ENCODE measurements around the gene LHFPL3. TPM values are rescaled to one million over a fixed set of nuclear protein-coding genes. Genes with fewer than 3 reads are reported as not detected.

LHFPL3 gene
- total RNA-seq, 2 donors from 2014 or later = not detected

DNA sequence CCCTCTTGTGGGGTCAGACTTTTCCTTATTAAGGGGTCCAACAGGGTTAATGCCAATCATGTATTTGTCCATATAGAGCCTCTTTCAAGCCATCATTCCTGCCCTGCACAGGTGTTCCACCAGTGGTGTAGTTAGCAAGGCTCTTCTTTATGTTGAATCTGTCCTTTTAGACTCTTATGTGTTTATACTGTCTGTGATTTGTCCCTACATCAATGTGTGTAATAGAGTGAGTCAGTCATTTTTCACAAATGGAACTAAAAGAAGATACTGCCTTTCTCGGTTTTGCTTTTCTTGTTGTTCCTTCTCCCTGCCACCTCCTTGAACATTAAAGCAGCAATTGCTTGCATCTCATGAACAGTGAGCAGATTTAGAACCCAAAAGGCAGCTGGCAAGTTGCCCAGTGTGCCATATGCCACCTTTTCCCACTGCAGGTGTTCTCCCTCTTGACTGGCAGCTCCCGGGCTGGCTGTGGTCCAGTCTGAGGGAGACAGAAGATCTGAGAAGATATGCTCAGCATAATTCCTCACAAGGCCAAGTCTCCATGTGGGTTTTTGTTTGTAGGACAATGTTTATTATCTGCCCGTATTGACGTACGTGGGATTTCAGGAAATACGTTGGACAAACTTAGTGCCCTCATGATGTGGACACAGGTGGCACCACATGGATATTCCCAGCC is 154.1 kb downstream of the LHFPL3 start:
- no peak for ATAC-seq (replicated peaks)
- no peaks in the 10 kb centered on the region for H3K9me3 Mint-ChIP-seq
- no peak overlapping the region for H3K4me3 Mint-ChIP-seq
- no peaks in the 10 kb centered on the region for H3K4me1 Mint-ChIP-seq
- no peaks in the 10 kb centered on the region for H3K36me3 Mint-ChIP-seq (ENCODE audit: low read depth)
- H3K27ac Mint-ChIP-seq = no peak overlapping the region
- H3K27me3 Mint-ChIP-seq = no peaks in the 10 kb centered on the region

DNA sequence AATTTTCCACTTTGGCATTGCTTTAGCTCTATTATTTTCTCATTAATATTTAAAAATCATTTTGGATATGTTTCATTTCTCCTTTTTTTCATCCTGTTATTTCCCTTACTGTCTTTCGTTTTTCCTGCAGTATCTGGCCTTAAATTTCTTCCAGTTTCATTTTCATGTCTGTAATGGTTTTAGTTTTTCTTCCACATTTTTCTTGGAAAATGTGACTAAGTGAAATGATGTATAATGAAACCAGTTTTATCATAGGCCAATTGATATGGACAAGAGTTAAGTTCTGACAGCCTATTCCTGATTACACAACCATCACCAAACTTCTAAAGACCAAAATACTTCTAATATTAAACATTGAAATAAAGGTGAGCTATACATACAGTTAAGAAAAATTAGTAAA is 158.5 kb downstream of the LHFPL3 start:
- Mint-ChIP-seq H3K4me3 (no peak overlapping the region), H3K4me1 (no peaks in the 10 kb centered on the region), H3K9me3 (no peaks in the 10 kb centered on the region), H3K36me3 (ENCODE audit: low read depth) (no peaks in the 10 kb centered on the region), H3K27ac (no peak overlapping the region), H3K27me3 (no peaks in the 10 kb centered on the region)
- no peak for ATAC-seq (replicated peaks)

DNA sequence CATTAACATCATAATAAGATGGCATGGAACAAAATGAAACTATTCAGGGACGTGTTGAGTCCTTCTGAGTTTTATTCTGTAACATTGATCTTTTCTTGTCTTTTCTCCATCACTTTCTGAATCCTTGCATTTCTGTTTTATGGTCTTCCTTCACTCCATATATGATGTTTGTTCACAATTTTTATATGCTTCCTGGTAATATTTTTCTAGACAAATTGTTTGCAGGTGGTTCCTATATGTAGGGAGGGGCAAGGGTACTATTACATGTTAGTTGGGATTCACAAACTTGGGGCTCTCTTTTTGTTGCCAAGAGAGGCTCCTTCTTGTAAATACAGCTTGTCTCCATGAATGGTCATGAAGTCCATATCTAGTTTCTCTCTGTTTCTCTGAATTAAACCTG is 159.2 kb downstream of the LHFPL3 start:
- no peak for ATAC-seq (replicated peaks)
- Mint-ChIP-seq H3K4me1 (no peaks in the 10 kb centered on the region), H3K9me3 (no peaks in the 10 kb centered on the region), H3K27ac (no peak overlapping the region), H3K4me3 (no peak overlapping the region), H3K36me3 (ENCODE audit: low read depth) (no peaks in the 10 kb centered on the region), H3K27me3 (peaks cover under 1% of the 10 kb centered on the region)

DNA sequence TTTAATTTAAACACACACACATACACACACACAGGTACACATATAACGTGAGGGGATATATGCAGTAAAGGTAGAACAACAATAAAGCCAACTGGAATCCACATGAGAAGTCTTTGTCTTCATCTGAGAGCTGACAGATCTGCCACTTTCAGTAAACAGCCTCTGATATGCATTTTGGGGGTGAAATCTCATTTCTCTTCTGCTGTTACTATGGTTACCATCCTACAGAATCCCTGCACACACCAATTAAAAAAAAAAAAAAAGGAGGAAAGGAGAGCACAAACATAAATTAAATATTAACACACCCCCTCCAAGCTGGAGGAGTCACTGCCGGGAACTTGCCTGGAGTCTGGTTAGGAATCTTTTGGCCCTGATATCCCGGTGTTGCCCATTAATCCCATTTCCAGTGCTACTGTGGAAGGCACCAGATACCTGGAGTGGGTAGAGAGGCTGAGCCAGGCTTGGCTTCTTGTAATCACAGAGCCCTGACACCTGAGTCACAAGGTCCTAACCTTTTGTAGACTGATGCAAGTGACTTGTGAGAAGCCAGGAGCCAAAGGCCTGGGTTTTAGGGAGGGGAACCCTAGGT is 169.1 kb downstream of the LHFPL3 start:
- Mint-ChIP-seq H3K4me1 (no peaks in the 10 kb centered on the region), H3K36me3 (ENCODE audit: low read depth) (no peaks in the 10 kb centered on the region), H3K9me3 (no peaks in the 10 kb centered on the region), H3K27me3 (peaks cover 4% of the 10 kb centered on the region), H3K27ac (no peak overlapping the region), H3K4me3 (no peak overlapping the region)
- no peak for ATAC-seq (replicated peaks)

DNA sequence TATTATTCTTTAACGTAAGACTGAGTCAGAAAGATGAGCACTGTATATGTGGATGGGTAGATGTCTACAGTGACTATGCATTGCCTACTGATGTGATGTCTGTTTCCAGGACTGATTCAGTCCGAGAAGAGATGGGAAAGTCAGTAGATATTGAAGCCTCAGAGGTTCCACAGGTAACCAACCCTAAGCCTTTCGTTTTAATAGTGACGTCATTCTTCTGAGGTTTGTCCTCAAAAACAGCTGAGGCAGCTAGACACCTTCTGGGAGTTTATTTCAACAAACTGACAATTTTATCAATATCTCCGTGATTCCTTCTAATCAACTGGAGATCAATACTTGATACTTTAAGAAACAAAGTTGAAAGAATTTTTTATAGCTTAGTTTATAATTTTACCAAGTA is 171.6 kb downstream of the LHFPL3 start:
- Mint-ChIP-seq H3K27ac (no peak overlapping the region), H3K4me3 (no peak overlapping the region), H3K4me1 (no peaks in the 10 kb centered on the region), H3K27me3 (peaks cover 5% of the 10 kb centered on the region), H3K36me3 (ENCODE audit: low read depth) (no peaks in the 10 kb centered on the region), H3K9me3 (no peaks in the 10 kb centered on the region)
- ATAC-seq (replicated peaks) = no peak

DNA sequence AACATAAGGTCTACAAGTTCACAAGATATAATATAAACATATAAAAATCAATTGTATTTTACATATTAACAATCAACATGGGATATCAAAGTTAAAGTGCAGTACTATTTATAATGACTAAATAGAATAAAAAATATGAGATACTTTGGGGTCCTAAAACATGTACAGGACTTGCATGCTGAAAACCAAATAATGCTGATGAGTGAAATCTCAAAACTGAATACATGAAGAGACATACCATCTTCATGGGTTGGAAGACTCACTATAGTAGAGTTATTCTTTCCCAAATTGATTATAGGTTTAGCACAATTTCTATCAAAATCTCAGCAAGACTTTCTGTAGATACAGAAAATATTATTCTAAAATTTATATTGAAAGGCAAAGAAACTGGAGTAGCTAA is 181.5 kb downstream of the LHFPL3 start:
- Mint-ChIP-seq H3K36me3 (ENCODE audit: low read depth) (no peaks in the 10 kb centered on the region), H3K27me3 (peaks cover 3% of the 10 kb centered on the region), H3K27ac (no peak overlapping the region), H3K4me3 (no peak overlapping the region), H3K4me1 (no peaks in the 10 kb centered on the region), H3K9me3 (peaks cover 12% of the 10 kb centered on the region)
- ATAC-seq (replicated peaks) = no peak

DNA sequence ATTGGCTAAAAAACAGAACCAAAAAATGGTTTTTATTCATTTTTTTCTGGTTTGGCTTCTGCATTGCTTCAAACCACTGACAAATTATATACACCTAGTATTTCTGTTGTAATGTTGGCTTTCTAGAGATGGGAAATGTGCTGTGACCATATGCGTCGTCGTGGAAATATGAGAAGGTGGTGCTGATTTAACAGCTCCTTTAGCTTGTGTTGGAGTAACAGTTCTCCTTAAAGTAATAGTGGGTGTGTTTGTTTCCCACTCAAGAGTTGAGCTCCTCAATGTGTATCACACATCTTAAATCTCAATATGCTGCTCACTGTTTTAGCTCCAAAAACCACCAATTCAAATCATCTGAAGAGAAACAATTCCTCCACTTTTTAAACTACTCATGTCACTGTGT is 196.4 kb downstream of the LHFPL3 start:
- peaks cover 3% of the 10 kb centered on the region for H3K9me3 Mint-ChIP-seq
- H3K4me3 Mint-ChIP-seq = no peak overlapping the region
- H3K4me1 Mint-ChIP-seq = no peaks in the 10 kb centered on the region
- no peaks in the 10 kb centered on the region for H3K27me3 Mint-ChIP-seq
- no peaks in the 10 kb centered on the region for H3K36me3 Mint-ChIP-seq (ENCODE audit: low read depth)
- no peak overlapping the region for H3K27ac Mint-ChIP-seq
- ATAC-seq (replicated peaks) = no peak

DNA sequence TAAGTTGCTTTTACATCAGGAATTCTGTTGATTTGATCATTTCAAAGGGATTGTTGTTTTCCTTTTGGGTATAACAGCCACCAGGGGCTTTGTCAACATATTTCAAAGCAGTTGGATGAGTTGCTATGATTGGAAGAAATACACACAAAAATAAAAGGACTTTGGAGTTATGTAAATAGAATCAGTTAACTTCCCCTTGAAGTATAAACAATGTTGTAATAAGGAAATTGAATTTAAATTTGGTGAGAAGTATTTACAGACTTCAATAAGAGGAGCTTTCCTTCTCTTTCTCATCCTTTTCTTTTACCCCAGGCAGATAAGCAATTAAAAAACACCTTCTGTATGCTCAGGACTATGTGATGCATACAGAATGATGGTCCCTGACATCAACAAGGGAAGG is 199.7 kb downstream of the LHFPL3 start:
- Mint-ChIP-seq H3K27me3 (no peaks in the 10 kb centered on the region), H3K4me3 (no peak overlapping the region), H3K36me3 (ENCODE audit: low read depth) (no peaks in the 10 kb centered on the region), H3K9me3 (peaks cover 3% of the 10 kb centered on the region), H3K4me1 (no peaks in the 10 kb centered on the region), H3K27ac (no peak overlapping the region)
- no peak for ATAC-seq (replicated peaks)

DNA sequence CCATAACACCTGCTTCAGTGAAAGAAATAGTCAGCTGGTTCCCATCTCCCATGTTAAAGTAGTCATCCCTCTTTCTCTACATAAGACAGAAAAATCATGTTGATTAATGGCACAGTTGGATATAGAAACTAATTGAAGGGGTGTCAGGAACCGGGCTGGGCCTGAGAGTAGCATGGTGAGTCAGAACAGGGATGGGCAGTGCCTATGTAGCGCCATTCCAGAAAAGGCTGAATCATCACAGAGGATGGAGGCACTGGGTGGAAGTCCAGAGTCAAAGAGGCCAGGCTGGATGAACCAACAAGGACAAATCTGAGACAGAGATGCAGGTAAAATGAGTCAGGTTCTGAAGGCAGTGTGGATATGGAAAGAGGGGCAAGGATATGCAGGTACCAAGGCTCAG is 201.2 kb downstream of the LHFPL3 start:
- no peaks in the 10 kb centered on the region for H3K36me3 Mint-ChIP-seq (ENCODE audit: low read depth)
- no peaks in the 10 kb centered on the region for H3K27me3 Mint-ChIP-seq
- no peaks in the 10 kb centered on the region for H3K4me1 Mint-ChIP-seq
- ATAC-seq (replicated peaks) = no peak
- H3K9me3 Mint-ChIP-seq = peaks cover 3% of the 10 kb centered on the region
- H3K27ac Mint-ChIP-seq = no peak overlapping the region
- no peak overlapping the region for H3K4me3 Mint-ChIP-seq

DNA sequence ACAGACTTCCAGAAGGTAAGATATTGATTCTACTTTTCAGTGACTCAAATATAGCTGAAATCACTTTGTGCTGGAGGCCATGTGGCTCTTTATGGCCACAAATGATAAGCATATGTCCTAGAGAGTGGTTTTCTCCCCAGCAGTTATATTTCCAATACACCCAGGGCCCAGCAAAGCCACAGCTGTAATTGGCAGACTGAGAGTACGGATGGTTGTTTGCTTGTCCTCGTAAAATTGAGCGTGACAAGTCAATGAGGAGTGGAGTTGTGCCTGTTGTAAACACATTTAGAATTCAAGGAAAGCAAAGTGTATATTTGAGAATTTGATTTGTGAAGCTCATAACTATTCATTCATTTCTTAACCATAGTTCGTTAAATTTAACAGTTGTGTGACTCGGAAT is 201.8 kb downstream of the LHFPL3 start:
- no peak overlapping the region for H3K4me3 Mint-ChIP-seq
- no peaks in the 10 kb centered on the region for H3K36me3 Mint-ChIP-seq (ENCODE audit: low read depth)
- H3K4me1 Mint-ChIP-seq = no peaks in the 10 kb centered on the region
- no peak overlapping the region for H3K27ac Mint-ChIP-seq
- no peak for ATAC-seq (replicated peaks)
- H3K9me3 Mint-ChIP-seq = peaks cover 3% of the 10 kb centered on the region
- H3K27me3 Mint-ChIP-seq = no peaks in the 10 kb centered on the region

DNA sequence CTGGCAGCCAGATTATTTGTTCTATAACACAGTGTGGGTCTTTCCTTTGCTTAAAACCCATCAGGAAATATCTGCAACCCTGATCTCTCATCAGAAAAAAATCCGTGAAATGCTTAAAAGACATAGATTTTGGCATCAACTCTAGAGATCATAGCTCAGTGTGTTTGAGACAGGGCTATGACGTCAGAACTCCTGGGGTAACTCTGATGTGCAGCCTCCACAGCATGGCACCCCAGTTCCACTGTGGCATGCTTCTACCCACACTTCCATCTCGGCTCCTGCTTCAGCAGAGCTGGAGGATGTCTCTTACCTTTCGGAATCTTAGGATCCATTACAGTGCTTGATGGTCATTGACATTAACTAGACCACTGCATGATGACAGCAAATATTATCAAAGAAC is 205.7 kb downstream of the LHFPL3 start:
- Mint-ChIP-seq H3K27me3 (peaks cover 3% of the 10 kb centered on the region), H3K4me3 (no peak overlapping the region), H3K36me3 (ENCODE audit: low read depth) (no peaks in the 10 kb centered on the region), H3K9me3 (peaks cover 3% of the 10 kb centered on the region), H3K4me1 (no peaks in the 10 kb centered on the region), H3K27ac (no peak overlapping the region)
- no peak for ATAC-seq (replicated peaks)

DNA sequence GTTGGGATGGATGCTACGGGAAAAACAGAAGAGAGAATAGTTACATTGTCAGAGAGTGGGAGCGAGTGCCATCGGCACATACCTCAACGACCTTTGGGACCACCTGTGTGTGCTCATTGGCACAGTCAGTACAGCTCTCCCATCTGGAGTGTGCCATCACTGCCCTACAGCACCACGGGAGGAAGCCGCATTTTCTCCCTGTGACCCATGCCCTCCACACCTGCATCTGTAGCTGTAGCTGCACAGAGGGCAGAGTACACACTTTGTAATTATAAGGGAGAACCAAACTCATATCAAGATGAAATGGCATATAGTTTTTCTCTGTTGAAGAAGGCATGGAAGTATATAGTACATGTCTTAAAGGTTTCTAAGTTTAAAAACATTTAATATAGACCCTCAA is 207.4 kb downstream of the LHFPL3 start:
- H3K4me3 Mint-ChIP-seq = no peak overlapping the region
- no peaks in the 10 kb centered on the region for H3K4me1 Mint-ChIP-seq
- no peak overlapping the region for H3K27ac Mint-ChIP-seq
- no peaks in the 10 kb centered on the region for H3K36me3 Mint-ChIP-seq (ENCODE audit: low read depth)
- peaks cover 4% of the 10 kb centered on the region for H3K9me3 Mint-ChIP-seq
- ATAC-seq (replicated peaks) = no peak
- H3K27me3 Mint-ChIP-seq = peaks cover 3% of the 10 kb centered on the region

DNA sequence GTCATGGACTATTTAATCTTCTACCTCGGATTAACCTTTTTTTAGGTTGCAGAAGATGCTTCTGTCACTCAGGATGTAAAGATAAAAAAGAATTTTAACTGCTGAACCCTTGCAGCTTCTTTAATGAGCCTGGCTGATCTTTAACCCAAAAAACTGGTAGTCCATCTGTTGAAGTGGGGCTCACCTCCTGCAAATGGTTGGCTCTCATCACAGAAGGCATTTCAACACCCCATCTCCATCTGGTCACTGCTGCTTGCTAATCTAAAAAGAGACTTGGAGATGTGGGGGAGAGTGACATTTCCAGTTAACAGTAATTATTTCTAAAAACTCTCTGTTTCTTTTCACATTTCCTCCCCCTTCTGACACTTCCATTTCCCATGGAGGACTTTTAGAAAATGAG is 208.6 kb downstream of the LHFPL3 start:
- Mint-ChIP-seq H3K27ac (no peak overlapping the region), H3K27me3 (peaks cover 3% of the 10 kb centered on the region), H3K9me3 (peaks cover 7% of the 10 kb centered on the region), H3K36me3 (ENCODE audit: low read depth) (no peaks in the 10 kb centered on the region), H3K4me3 (no peak overlapping the region), H3K4me1 (no peaks in the 10 kb centered on the region)
- no peak for ATAC-seq (replicated peaks)

DNA sequence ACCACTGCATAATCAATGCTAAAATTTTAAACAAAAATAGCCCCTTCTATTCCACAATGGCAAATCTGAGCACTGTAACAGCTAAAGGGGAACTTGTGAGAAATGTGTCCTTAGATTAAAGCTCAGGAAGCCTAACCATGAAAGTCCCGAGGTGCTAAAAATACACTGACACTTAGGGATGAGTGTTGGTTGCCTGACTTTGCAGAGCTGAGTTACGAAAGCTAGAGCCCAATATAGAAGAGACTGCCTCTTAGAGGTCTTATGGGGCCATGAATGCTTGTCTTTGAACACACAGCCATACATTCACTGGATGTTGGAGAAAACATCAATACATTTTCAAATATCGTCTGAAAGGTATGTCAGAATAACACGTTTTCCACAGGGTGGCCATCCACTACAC is 209.7 kb downstream of the LHFPL3 start:
- Mint-ChIP-seq H3K36me3 (ENCODE audit: low read depth) (no peaks in the 10 kb centered on the region), H3K27ac (no peak overlapping the region), H3K4me3 (no peak overlapping the region), H3K9me3 (peaks cover 11% of the 10 kb centered on the region), H3K27me3 (peaks cover 3% of the 10 kb centered on the region), H3K4me1 (no peaks in the 10 kb centered on the region)
- no peak for ATAC-seq (replicated peaks)

DNA sequence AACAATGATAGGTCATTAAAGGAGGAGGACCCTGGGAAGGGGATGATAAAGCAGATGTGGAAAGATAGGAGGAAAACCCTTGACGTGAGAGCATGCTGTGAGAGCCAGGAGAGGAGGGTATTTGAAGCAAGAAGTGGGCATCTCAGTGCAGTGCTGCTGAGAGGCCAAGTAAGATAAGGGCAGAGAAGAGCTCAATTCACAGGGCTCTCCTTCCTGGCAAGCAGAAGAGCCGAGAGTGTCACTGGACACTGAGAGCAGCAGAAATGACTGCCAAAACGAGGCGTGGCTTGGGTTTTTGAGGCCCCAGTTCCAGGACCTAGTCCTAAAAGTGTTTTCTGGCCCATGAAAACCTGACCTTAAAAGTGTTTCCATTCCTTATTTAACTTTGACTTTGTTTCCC is 213.5 kb downstream of the LHFPL3 start:
- Mint-ChIP-seq H3K4me3 (no peak overlapping the region), H3K27ac (no peak overlapping the region), H3K4me1 (no peaks in the 10 kb centered on the region), H3K27me3 (no peaks in the 10 kb centered on the region), H3K9me3 (peaks cover 11% of the 10 kb centered on the region), H3K36me3 (ENCODE audit: low read depth) (no peaks in the 10 kb centered on the region)
- no peak for ATAC-seq (replicated peaks)

DNA sequence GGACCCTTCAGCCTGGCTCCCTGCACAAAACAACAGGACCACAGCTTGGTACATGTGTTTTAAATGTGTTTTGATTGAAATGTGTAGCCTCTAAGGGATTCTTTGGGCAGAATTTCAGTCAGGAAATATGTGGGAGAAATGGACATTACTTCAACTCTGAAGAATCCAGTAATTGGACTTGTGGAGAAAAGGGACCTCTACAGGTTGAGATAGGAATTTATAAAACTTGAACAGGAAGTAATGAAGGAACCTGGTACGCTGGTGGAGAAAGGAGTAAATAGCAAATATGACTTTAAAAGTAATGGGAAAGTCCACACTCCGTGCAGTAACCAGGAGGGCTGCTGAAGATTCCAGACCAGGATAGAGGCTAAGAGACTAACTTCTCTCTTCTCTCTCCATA is 220.5 kb downstream of the LHFPL3 start:
- H3K27me3 Mint-ChIP-seq = no peaks in the 10 kb centered on the region

More for the DNA sequence above, 220.5 kb downstream of the LHFPL3 start:
- Mint-ChIP-seq H3K4me3 (no peak overlapping the region), H3K4me1 (no peaks in the 10 kb centered on the region), H3K9me3 (no peaks in the 10 kb centered on the region), H3K36me3 (ENCODE audit: low read depth) (no peaks in the 10 kb centered on the region), H3K27ac (no peak overlapping the region)
- ATAC-seq (replicated peaks) = no peak
